Measurements from ENCODE around the gene CYP2R1. TPM values are rescaled to one million over a fixed set of nuclear protein-coding genes. Genes with fewer than 3 reads are reported as not detected.

CYP2R1 gene
- total RNA-seq, 1 experiment from 2014 or later: 33.0 TPM

DNA sequence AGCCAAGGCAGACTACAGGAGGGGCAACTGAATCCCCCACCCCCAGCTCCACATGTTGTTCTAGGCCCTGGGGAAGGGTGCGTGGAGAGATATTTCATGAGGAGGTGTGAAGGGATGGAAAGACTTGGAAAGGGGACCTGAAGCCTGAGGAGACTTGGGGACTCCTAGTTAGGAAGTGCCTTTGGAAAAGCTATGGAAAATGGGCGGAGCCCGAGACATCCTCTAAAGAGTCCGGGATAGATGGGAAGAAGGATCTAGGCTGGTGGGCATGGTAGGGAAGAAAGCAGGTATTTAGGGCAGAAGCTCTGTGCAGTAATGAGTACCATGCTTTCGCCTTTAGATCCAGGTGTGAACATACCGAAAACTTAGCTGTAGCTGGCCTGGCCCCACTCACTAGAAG lies 15.0 kb upstream of the CYP2R1 start:
- no peaks in the 10 kb centered on the region for H3K9me3 Mint-ChIP-seq (ENCODE audit: unreplicated experiment)
- BruUV-seq (replicated peaks): no TSS peak
- intact Hi-C loops (cut with micrococcal nuclease; ENCODE audit: unreplicated experiment): loop anchor here (1.0 kb wide), 1 partner anchor 117 kb away; no protein-coding TSS in a partner anchor

DNA sequence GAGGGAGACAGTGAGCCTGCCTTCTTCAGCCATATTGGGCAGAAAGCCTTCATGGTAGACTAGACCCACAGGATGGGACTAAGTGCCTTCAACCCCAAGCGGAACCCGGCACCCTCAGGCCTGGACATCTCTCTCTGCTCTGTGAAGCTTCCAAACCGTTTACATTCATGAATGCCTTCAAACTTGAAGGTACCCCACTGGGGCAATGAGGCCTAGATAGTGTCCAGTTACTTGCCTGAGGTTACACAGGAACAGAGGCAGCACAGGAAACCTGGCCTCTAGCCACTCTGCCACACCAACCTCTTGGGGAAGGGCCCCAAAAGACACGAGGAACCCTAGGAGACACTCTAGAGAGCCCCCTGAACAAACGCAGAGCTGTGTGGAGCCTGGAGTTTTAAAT lies 14.5 kb upstream of the CYP2R1 start:
- Mint-ChIP-seq H3K4me3 (ENCODE audit: unreplicated experiment) (no peak overlapping the region), H3K27ac (ENCODE audit: unreplicated experiment) (no peak overlapping the region), H3K9me3 (ENCODE audit: unreplicated experiment) (no peaks in the 10 kb centered on the region), H3K36me3 (ENCODE audit: insufficient read depth, unreplicated experiment) (no peaks in the 10 kb centered on the region), H3K4me1 (ENCODE audit: low read depth, unreplicated experiment) (peaks cover 12% of the 10 kb centered on the region), H3K27me3 (ENCODE audit: insufficient read depth, unreplicated experiment) (no peaks in the 10 kb centered on the region)
- H3K4me1 ChIP-seq: peaks cover 6% of the 10 kb centered on the region; the same call in 1 of the 2 replicates
- no peak for DNase-seq
- H3K4me3 ChIP-seq (ENCODE audit: low read depth, low read length): no peak overlapping the region
- BruUV-seq (replicated peaks): no TSS peak
- no peaks in the 10 kb centered on the region for H3K36me3 ChIP-seq (ENCODE audit: control insufficient read depth, insufficient read depth, low read length)
- CTCF ChIA-PET: interaction anchor here (0.9 to 4.1 kb wide), 7 partner anchors 12 to 606 kb away, joined by 4 to 156 read pairs (median 9); partner anchors contain the start of gene CYP2R1
- H3K9me3 ChIP-seq: no peaks in the 10 kb centered on the region
- intact Hi-C loops (cut with micrococcal nuclease; ENCODE audit: unreplicated experiment): no loop called here
- POLR2A ChIA-PET: no interaction called here
- TF ChIP-seq, protein P1, sequence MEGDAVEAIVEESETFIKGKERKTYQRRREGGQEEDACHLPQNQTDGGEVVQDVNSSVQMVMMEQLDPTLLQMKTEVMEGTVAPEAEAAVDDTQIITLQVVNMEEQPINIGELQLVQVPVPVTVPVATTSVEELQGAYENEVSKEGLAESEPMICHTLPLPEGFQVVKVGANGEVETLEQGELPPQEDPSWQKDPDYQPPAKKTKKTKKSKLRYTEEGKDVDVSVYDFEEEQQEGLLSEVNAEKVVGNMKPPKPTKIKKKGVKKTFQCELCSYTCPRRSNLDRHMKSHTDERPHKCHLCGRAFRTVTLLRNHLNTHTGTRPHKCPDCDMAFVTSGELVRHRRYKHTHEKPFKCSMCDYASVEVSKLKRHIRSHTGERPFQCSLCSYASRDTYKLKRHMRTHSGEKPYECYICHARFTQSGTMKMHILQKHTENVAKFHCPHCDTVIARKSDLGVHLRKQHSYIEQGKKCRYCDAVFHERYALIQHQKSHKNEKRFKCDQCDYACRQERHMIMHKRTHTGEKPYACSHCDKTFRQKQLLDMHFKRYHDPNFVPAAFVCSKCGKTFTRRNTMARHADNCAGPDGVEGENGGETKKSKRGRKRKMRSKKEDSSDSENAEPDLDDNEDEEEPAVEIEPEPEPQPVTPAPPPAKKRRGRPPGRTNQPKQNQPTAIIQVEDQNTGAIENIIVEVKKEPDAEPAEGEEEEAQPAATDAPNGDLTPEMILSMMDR (IDR thresholded peaks at IDR 0.05; ENCODE audit: insufficient read depth in 1 of 2, low read depth in 1 of 2, low read length in 1 of 2, severe bottlenecking in 1 of 2, unreplicated experiment in 1 of 2): no peak
- H3K27me3 ChIP-seq (replicated peaks; ENCODE audit: control insufficient read depth, insufficient read depth, low read length): no peaks in the 10 kb centered on the region

More for the DNA sequence above, 15.0 kb upstream of the CYP2R1 start:
- ChIA-PET CTCF (interaction anchor here (0.7 to 4.1 kb wide), 14 partner anchors 12 to 606 kb away, joined by 3 to 156 read pairs (median 8); partner anchors contain the start of genes CALCB, CYP2R1 and PDE3B), POLR2A (no interaction called here)
- H3K27me3 ChIP-seq (replicated peaks; ENCODE audit: control insufficient read depth, insufficient read depth, low read length): no peaks in the 10 kb centered on the region
- TF ChIP-seq, protein P1 (IDR thresholded peaks at IDR 0.05; ENCODE audit: insufficient read depth in 1 of 2, low read depth in 1 of 2, low read length in 1 of 2, severe bottlenecking in 1 of 2, unreplicated experiment in 1 of 2): no peak
- H3K9me3 ChIP-seq: no peaks in the 10 kb centered on the region
- H3K36me3 ChIP-seq (ENCODE audit: control insufficient read depth, insufficient read depth, low read length): no peaks in the 10 kb centered on the region
- no peak overlapping the region for H3K4me3 ChIP-seq (ENCODE audit: low read depth, low read length)
- no peaks in the 10 kb centered on the region for H3K27me3 Mint-ChIP-seq (ENCODE audit: insufficient read depth, unreplicated experiment)
- peaks cover 12% of the 10 kb centered on the region for H3K4me1 Mint-ChIP-seq (ENCODE audit: low read depth, unreplicated experiment)
- no peak overlapping the region for H3K27ac Mint-ChIP-seq (ENCODE audit: unreplicated experiment)
- H3K4me3 Mint-ChIP-seq (ENCODE audit: unreplicated experiment): no peak overlapping the region
- DNase-seq: no peak
- peaks cover 6% of the 10 kb centered on the region; the same call in 1 of the 2 replicates for H3K4me1 ChIP-seq
- H3K36me3 Mint-ChIP-seq (ENCODE audit: insufficient read depth, unreplicated experiment): no peaks in the 10 kb centered on the region

DNA sequence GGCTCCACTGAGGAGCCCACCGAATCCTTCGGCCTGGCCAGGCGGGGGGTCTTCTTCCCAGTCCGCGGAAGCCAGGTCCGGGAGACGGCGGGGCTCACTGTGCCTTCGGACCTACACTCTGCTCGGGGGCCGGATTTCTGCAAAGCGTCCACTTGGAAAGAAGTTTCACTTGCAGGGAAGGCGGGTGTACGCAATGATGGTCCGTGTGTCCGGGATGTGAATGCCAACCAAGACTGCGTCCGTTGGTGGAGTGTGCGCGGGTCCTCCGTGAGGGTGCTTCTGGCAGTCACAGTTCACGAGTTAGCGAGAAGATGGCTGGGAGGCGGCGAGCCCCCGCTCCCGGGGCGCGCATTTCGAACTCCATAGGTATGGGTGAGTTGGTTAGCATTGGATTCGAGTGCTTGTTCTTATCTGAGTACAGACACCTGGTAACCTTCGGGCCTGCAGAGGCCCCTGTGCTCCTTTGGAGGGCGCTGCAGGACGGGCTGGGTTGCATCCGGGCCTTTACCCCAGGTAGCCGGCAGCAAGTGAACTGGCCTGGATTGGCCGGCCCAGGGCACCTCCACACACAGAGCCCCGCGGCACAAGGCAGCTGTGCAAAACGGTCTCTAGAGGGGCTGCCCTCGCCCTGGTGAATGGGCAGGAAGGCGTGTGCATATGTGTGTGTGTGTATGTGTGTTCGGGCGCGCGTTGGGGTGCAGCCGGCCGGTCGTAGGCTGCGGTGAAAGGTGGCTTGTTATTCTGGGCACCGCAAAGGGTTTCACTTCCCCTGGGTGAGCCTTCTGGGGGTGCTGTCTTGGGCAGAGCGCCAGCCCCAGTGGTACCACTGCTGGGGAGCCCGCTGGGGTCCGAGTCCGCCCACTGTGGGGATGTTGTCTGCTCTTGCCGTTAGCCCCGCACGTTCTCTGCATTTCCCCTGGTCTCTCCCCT lies 13.3 kb upstream of the CYP2R1 start:
- ChIA-PET CTCF (no interaction called here), POLR2A (no interaction called here)
- H3K4me3 Mint-ChIP-seq (ENCODE audit: unreplicated experiment): no peak overlapping the region
- Histone ChIP-seq H3K4me1 (peaks cover 6% of the 10 kb centered on the region; the same call in 1 of the 2 replicates), H3K9me3 (no peaks in the 10 kb centered on the region), H3K27me3 (replicated peaks; ENCODE audit: control insufficient read depth, insufficient read depth, low read length) (no peaks in the 10 kb centered on the region), H3K4me3 (ENCODE audit: low read depth, low read length) (no peak overlapping the region), H3K36me3 (ENCODE audit: control insufficient read depth, insufficient read depth, low read length) (no peaks in the 10 kb centered on the region)
- TF ChIP-seq, protein P1 (IDR thresholded peaks at IDR 0.05; ENCODE audit: insufficient read depth in 1 of 2, low read depth in 1 of 2, low read length in 1 of 2, severe bottlenecking in 1 of 2, unreplicated experiment in 1 of 2): no peak
- intact Hi-C loops (cut with micrococcal nuclease; ENCODE audit: unreplicated experiment): no loop called here
- H3K36me3 Mint-ChIP-seq (ENCODE audit: insufficient read depth, unreplicated experiment): no peaks in the 10 kb centered on the region
- no peaks in the 10 kb centered on the region for H3K9me3 Mint-ChIP-seq (ENCODE audit: unreplicated experiment)
- H3K27me3 Mint-ChIP-seq (ENCODE audit: insufficient read depth, unreplicated experiment): no peaks in the 10 kb centered on the region
- BruUV-seq (replicated peaks): no TSS peak
- H3K4me1 Mint-ChIP-seq (ENCODE audit: low read depth, unreplicated experiment): peaks cover 12% of the 10 kb centered on the region
- no peak overlapping the region for H3K27ac Mint-ChIP-seq (ENCODE audit: unreplicated experiment)
- DNase-seq: no peak
